GM12878 (cell line): ENCODE results near the gene ASPDH. TPM values are rescaled to one million over a fixed set of nuclear protein-coding genes. Genes with fewer than 3 reads are reported as not detected.

Source experiments
- CHD1 ChIP-seq: IDR thresholded peaks from 2 replicates; pipeline ENCODE4 v1.6.1; 2012; ENCODE audit warnings: low read depth, low read length, improper control_type of control experiment
- CHD4 ChIP-seq: fragments of 200-600 bp; sonication (generic); IDR thresholded peaks from 2 replicates; pipeline ENCODE4 v1.6.1; 2016; ENCODE audit warnings: mild to moderate bottlenecking
- HDGF ChIP-seq: fragments of 450-650 bp; IDR thresholded peaks from 2 replicates; pipeline ENCODE4 v1.6.1; 2016; ENCODE audit warnings: antibody characterized with exemption
- MYC ChIP-seq: IDR thresholded peaks from 2 replicates; pipeline ENCODE4 v1.6.1; 2011; ENCODE audit warnings: mild to moderate bottlenecking, low read length, moderate library complexity, inconsistent platforms; ENCODE audit not compliant: insufficient read depth, insufficient replicate concordance, insufficient read length, severe bottlenecking
- NBN ChIP-seq: fragments of 450-650 bp; IDR thresholded peaks from 2 replicates; pipeline ENCODE4 v1.6.1; 2016
- PML ChIP-seq: IDR thresholded peaks from 2 replicates; pipeline ENCODE4 v1.6.1; 2012; ENCODE audit warnings: low read length, inconsistent platforms
- RELA ChIP-seq: fragments of 450-650 bp; IDR thresholded peaks from 2 replicates; pipeline ENCODE4 v1.8.0; 2014; ENCODE audit warnings: borderline replicate concordance; ENCODE audit not compliant: partially characterized antibody
- YBX1 ChIP-seq: fragments of 450-650 bp; IDR thresholded peaks from 2 replicates; pipeline ENCODE4 v1.6.1; 2016; ENCODE audit warnings: antibody characterized with exemption
- YY1 ChIP-seq: IDR thresholded peaks from 2 replicates; pipeline ENCODE4 v1.6.1; 2011; ENCODE audit warnings: low read depth, mild to moderate bottlenecking, low read length
- polyA plus RNA-seq, 11 experiments: library from polyadenylated mRNA; depleted of rRNA in 4 of 11; unstranded in 6 of 11; stranded (reverse) in 5 of 11; fragments of >200 nt; fragmentation: Nextera tagmentation in 4 of 11; fragmentation: Illumina TruSeq in 1 of 11; extraction: Ambion mirVana in 4 of 11; extraction: Trizol in 1 of 11; gene quantifications; 1 replicate in 1 of 11; 2 replicates in 10 of 11; pipeline versions ENCODE4 v1.2.1 to v1.2.3, GENCODE V29; 2011 to 2016; ENCODE audit warnings: inconsistent platforms in 2 of 11, missing spikeins in 2 of 11, low read depth in 1 of 11
- total RNA-seq, 4 experiments: library from RNA; depleted of rRNA in 3 of 4; stranded (reverse); fragments of >200 nt in 3 of 4; fragmentation: Illumina TruSeq in 1 of 4; extraction: Trizol in 1 of 4; gene quantifications; 2 replicates each; pipeline versions ENCODE4 v1.2.1 to v1.2.3, GENCODE V29; 2013 to 2021
- TF ChIP-seq, protein P1 (sequence below): IDR thresholded peaks from 2 replicates; pipeline ENCODE4 v1.6.1; 2012; ENCODE audit warnings: improper control_type of control experiment, low read depth, low read length; ENCODE audit not compliant: insufficient replicate concordance
- TF ChIP-seq, protein P2 (sequence below): IDR thresholded peaks from 2 replicates; pipeline ENCODE4 v1.6.1; 2011; ENCODE audit warnings: low read depth, low read length, improper control_type of control experiment, borderline replicate concordance
- TF ChIP-seq, protein P3 (sequence below): IDR thresholded peaks from 2 replicates; pipeline ENCODE4 v1.6.1; 2011; ENCODE audit warnings: borderline replicate concordance, low read depth, mild to moderate bottlenecking, moderate library complexity, low read length; ENCODE audit not compliant: insufficient read depth, poor library complexity, severe bottlenecking
- TF ChIP-seq, protein P4 (sequence below): fragments of 450-650 bp; formaldehyde crosslinking; IDR thresholded peaks from 2 replicates; pipeline ENCODE4 v1.4.0; 2020; ENCODE audit warnings: mild to moderate bottlenecking, moderate library complexity
- TF ChIP-seq, protein P5 (sequence below): IDR thresholded peaks from 2 replicates; pipeline ENCODE4 v1.6.1; 2012; ENCODE audit warnings: low read depth, low read length, improper control_type of control experiment
- TF ChIP-seq, protein P6 (sequence below): IDR thresholded peaks from 2 replicates; pipeline ENCODE4 v1.6.1; 2012; ENCODE audit warnings: low read depth, low read length, improper control_type of control experiment

Gene ASPDH
- total and polyA plus RNA-seq, 10 of the 15 experiments (the other 5 are each of a cell fraction or from before 2014, with no cell fraction given) = not detected

DNA sequence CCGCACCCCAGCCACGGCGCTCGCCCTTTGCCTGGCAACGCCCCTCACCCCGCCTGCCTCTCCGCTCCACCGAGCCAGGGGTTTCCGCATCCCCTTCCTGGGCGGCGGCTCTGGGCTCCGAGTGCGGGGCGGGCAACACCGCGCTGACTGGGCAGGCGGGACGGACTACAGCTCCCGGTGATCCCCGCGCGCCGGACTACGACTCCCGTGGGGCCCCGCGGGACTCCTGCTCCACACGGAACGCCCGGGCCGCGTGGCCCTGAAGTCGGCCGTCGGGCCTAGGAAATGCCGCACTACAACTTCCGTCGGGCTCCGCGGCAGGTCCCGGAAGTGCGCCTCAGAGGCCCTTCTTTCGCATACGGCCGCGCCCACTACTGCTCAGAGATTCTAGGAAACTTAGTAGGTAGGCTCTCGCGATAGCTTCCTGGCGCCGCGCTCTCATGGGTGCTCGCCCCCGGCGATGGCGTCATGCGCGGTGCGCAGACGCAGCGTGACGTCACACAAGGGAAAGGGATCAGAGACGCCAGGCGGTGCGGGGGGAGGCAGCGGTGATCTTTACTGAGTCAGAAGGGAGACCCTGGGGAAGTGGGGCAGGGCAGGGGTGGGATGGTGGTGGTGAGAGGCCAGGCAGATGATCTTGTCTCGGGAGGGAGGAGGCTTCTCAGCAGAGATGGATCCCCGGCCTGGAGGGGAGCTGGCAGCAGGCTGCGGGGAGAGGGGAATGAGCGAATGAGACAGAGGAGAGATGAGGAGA, 2.5 kb downstream of the ASPDH start, which contains the start of gene JOSD2 (continued):
- TF ChIP-seq NBN (peak; percentile 100), YY1 (peak; percentile 50), YBX1 (no peak), HDGF (peak; percentile 48; the same call in 1 of the 2 replicates), PML (0 out of 2 replicates have a peak, but pooled peaks have one; percentile 20), CHD1 (no peak), RELA (no peak), MYC (peak; percentile 79), CHD4 (no peak)
- TF ChIP-seq, protein P1, sequence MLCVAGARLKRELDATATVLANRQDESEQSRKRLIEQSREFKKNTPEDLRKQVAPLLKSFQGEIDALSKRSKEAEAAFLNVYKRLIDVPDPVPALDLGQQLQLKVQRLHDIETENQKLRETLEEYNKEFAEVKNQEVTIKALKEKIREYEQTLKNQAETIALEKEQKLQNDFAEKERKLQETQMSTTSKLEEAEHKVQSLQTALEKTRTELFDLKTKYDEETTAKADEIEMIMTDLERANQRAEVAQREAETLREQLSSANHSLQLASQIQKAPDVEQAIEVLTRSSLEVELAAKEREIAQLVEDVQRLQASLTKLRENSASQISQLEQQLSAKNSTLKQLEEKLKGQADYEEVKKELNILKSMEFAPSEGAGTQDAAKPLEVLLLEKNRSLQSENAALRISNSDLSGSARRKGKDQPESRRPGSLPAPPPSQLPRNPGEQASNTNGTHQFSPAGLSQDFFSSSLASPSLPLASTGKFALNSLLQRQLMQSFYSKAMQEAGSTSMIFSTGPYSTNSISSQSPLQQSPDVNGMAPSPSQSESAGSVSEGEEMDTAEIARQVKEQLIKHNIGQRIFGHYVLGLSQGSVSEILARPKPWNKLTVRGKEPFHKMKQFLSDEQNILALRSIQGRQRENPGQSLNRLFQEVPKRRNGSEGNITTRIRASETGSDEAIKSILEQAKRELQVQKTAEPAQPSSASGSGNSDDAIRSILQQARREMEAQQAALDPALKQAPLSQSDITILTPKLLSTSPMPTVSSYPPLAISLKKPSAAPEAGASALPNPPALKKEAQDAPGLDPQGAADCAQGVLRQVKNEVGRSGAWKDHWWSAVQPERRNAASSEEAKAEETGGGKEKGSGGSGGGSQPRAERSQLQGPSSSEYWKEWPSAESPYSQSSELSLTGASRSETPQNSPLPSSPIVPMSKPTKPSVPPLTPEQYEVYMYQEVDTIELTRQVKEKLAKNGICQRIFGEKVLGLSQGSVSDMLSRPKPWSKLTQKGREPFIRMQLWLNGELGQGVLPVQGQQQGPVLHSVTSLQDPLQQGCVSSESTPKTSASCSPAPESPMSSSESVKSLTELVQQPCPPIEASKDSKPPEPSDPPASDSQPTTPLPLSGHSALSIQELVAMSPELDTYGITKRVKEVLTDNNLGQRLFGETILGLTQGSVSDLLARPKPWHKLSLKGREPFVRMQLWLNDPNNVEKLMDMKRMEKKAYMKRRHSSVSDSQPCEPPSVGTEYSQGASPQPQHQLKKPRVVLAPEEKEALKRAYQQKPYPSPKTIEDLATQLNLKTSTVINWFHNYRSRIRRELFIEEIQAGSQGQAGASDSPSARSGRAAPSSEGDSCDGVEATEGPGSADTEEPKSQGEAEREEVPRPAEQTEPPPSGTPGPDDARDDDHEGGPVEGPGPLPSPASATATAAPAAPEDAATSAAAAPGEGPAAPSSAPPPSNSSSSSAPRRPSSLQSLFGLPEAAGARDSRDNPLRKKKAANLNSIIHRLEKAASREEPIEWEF = no peak
- TF ChIP-seq, protein P2, sequence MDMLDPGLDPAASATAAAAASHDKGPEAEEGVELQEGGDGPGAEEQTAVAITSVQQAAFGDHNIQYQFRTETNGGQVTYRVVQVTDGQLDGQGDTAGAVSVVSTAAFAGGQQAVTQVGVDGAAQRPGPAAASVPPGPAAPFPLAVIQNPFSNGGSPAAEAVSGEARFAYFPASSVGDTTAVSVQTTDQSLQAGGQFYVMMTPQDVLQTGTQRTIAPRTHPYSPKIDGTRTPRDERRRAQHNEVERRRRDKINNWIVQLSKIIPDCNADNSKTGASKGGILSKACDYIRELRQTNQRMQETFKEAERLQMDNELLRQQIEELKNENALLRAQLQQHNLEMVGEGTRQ = peak; percentile 33
- TF ChIP-seq, protein P3, sequence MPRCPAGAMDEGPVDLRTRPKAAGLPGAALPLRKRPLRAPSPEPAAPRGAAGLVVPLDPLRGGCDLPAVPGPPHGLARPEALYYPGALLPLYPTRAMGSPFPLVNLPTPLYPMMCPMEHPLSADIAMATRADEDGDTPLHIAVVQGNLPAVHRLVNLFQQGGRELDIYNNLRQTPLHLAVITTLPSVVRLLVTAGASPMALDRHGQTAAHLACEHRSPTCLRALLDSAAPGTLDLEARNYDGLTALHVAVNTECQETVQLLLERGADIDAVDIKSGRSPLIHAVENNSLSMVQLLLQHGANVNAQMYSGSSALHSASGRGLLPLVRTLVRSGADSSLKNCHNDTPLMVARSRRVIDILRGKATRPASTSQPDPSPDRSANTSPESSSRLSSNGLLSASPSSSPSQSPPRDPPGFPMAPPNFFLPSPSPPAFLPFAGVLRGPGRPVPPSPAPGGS = peak; percentile 20
- TF ChIP-seq, protein P4, sequence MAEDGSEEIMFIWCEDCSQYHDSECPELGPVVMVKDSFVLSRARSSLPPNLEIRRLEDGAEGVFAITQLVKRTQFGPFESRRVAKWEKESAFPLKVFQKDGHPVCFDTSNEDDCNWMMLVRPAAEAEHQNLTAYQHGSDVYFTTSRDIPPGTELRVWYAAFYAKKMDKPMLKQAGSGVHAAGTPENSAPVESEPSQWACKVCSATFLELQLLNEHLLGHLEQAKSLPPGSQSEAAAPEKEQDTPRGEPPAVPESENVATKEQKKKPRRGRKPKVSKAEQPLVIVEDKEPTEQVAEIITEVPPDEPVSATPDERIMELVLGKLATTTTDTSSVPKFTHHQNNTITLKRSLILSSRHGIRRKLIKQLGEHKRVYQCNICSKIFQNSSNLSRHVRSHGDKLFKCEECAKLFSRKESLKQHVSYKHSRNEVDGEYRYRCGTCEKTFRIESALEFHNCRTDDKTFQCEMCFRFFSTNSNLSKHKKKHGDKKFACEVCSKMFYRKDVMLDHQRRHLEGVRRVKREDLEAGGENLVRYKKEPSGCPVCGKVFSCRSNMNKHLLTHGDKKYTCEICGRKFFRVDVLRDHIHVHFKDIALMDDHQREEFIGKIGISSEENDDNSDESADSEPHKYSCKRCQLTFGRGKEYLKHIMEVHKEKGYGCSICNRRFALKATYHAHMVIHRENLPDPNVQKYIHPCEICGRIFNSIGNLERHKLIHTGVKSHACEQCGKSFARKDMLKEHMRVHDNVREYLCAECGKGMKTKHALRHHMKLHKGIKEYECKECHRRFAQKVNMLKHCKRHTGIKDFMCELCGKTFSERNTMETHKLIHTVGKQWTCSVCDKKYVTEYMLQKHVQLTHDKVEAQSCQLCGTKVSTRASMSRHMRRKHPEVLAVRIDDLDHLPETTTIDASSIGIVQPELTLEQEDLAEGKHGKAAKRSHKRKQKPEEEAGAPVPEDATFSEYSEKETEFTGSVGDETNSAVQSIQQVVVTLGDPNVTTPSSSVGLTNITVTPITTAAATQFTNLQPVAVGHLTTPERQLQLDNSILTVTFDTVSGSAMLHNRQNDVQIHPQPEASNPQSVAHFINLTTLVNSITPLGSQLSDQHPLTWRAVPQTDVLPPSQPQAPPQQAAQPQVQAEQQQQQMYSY (CRISPR knock-in tag) = no peak
- TF ChIP-seq, protein P5, sequence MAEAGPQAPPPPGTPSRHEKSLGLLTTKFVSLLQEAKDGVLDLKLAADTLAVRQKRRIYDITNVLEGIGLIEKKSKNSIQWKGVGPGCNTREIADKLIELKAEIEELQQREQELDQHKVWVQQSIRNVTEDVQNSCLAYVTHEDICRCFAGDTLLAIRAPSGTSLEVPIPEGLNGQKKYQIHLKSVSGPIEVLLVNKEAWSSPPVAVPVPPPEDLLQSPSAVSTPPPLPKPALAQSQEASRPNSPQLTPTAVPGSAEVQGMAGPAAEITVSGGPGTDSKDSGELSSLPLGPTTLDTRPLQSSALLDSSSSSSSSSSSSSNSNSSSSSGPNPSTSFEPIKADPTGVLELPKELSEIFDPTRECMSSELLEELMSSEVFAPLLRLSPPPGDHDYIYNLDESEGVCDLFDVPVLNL = peak; percentile 60; the same call in 1 of the 2 replicates
- TF ChIP-seq, protein P6, sequence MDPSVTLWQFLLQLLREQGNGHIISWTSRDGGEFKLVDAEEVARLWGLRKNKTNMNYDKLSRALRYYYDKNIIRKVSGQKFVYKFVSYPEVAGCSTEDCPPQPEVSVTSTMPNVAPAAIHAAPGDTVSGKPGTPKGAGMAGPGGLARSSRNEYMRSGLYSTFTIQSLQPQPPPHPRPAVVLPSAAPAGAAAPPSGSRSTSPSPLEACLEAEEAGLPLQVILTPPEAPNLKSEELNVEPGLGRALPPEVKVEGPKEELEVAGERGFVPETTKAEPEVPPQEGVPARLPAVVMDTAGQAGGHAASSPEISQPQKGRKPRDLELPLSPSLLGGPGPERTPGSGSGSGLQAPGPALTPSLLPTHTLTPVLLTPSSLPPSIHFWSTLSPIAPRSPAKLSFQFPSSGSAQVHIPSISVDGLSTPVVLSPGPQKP = peak; percentile 91
